Kidney (tissue), 14 donors: Measurements from ENCODE around the gene NYAP2. TPM values are rescaled to one million over a fixed set of nuclear protein-coding genes. Genes with fewer than 3 reads are reported as not detected.

Source experiments
- DNase-seq, 5 donors: peaks; one replicate each; pipeline ENCODE4 v3.0.0-alpha.2; 2013 to 2020
- FAIRE-seq: peaks from 2 replicates; lab custom pipeline; 2012; peaks lifted over from hg19 to GRCh38; lab: Jason Lieb, UNC
- H3K27ac ChIP-seq, 2 donors: one replicate each; pipeline ENCODE4 v1.7.0; 2013; ENCODE audit warnings: low read depth in 2 of 2, low read length in 2 of 2, inconsistent platforms in 1 of 2
- H3K27me3 ChIP-seq: one replicate; pipeline ENCODE4 v1.7.1; 2013; ENCODE audit warnings: low read length, inconsistent platforms; ENCODE audit not compliant: control insufficient read depth, insufficient read depth
- H3K36me3 ChIP-seq, 3 donors: one replicate each; pipeline versions ENCODE4 v1.7.0 to v1.7.1; 2013; ENCODE audit warnings: low read length in 3 of 3, control low read depth in 1 of 3, inconsistent platforms in 1 of 3; ENCODE audit not compliant: insufficient read depth in 3 of 3, control insufficient read depth in 2 of 3
- H3K4me1 ChIP-seq, 3 donors: one replicate each; pipeline versions ENCODE4 v1.7.0 to v1.7.1; 2013; ENCODE audit warnings: low read length in 3 of 3, inconsistent platforms in 1 of 3, low read depth in 1 of 3; ENCODE audit not compliant: control insufficient read depth in 2 of 3, insufficient read depth in 2 of 3
- H3K4me3 ChIP-seq, 3 donors: one replicate each; pipeline versions ENCODE4 v1.7.0 to v1.8.1; 2013; ENCODE audit warnings: low read length in 3 of 3, control low read depth in 1 of 3, inconsistent platforms in 1 of 3
- H3K9ac ChIP-seq, 3 donors: one replicate each; pipeline versions ENCODE4 v1.7.0 to v1.7.1; 2013; ENCODE audit warnings: low read length in 3 of 3, control low read depth in 1 of 3, inconsistent platforms in 1 of 3
- H3K9me3 ChIP-seq, 3 donors: one replicate each; pipeline versions ENCODE4 v1.7.0 to v1.7.1; 2013; ENCODE audit warnings: low read length in 3 of 3, control low read depth in 1 of 3, inconsistent platforms in 1 of 3; ENCODE audit not compliant: control insufficient read depth in 2 of 3, insufficient read depth in 1 of 3
- CTCF ChIP-seq: IDR thresholded peaks from 3 replicates; pipeline ENCODE4 v1.5.1; 2012; ENCODE audit warnings: mild to moderate bottlenecking, moderate library complexity, borderline replicate concordance; ENCODE audit not compliant: insufficient read depth; ENCODE audit errors: extremely low read depth
- intact Hi-C: fragments of 100-400 bp; cut with DNase I; formaldehyde crosslinking; loops from one replicate; pipeline ENCODE4 v1.11.1; 2022
- polyA plus RNA-seq: library from polyadenylated mRNA; stranded (reverse); fragments of 350-450 nt; fragmentation: Illumina TruSeq; extraction: RNeasy Lipid Tissue Mini Kit (QIAGEN cat#74804); gene quantifications from one replicate; pipeline ENCODE4 v1.2.3, GENCODE V29; 2014; ENCODE audit warnings: low read depth, low replicate concordance; ENCODE audit not compliant: insufficient read depth
- total RNA-seq: library from RNA; stranded (reverse); fragmentation: NEBNext Ultra II Directional; extraction: Animal tissue kit (Norgen Biotek cat#: 25700); gene quantifications from one replicate; pipeline ENCODE4 v1.2.1, GENCODE V29; 2021
- donor health status: control.
- donor health status: control.
- donor health status: control.
- donor health status: control.
- donor health status: control.
- donor health status: DM: yes; HTN: yes; CAD: no.
- donor health status: Normal renal cell carcinoma (clear cell type).

NYAP2 gene
- total and polyA plus RNA-seq, 2 donors from 2014 or later: 0.66 TPM; not detected in 1

GRCh38 chr2:225534037-225534436 lies 134.5 kb downstream of the NYAP2 start:
- no peak for FAIRE-seq

GRCh38 chr2:225534697-225535096 lies 135.2 kb downstream of the NYAP2 start:
- H3K9ac ChIP-seq: no peak overlapping the region
- H3K4me1 ChIP-seq: no peaks in the 10 kb centered on the region
- no peak overlapping the region for H3K27ac ChIP-seq
- no peak overlapping the region for H3K4me3 ChIP-seq
- intact Hi-C loops: no loop called here
- no peak for TF ChIP-seq CTCF
- no peaks in the 10 kb centered on the region for H3K9me3 ChIP-seq
- DNase-seq: no peak
- no peak for FAIRE-seq
- H3K36me3 ChIP-seq: no peaks in the 10 kb centered on the region
- no peaks in the 10 kb centered on the region for H3K27me3 ChIP-seq

More at GRCh38 chr2:225534037-225534436, 134.5 kb downstream of the NYAP2 start:
- Histone ChIP-seq H3K4me1 (no peaks in the 10 kb centered on the region), H3K36me3 (no peaks in the 10 kb centered on the region), H3K27ac (no peak overlapping the region), H3K9ac (no peak overlapping the region), H3K4me3 (no peak overlapping the region), H3K27me3 (no peaks in the 10 kb centered on the region), H3K9me3 (no peaks in the 10 kb centered on the region)
- intact Hi-C loops: no loop called here
- TF ChIP-seq CTCF: no peak
- DNase-seq: peak in 1 of 5 donors; percentile 15

- FAIRE-seq (no peak), DNase-seq (no peak)
- no peaks in the 10 kb centered on the region for H3K36me3 ChIP-seq
- H3K9me3 ChIP-seq: peaks cover 0 to 2% (median 0%) of the 10 kb centered on the region in 3 donors
- H3K27me3 ChIP-seq: no peaks in the 10 kb centered on the region
- no peak overlapping the region for H3K4me3 ChIP-seq
- intact Hi-C loops: no loop called here
- H3K4me1 ChIP-seq: no peaks in the 10 kb centered on the region
- H3K9ac ChIP-seq: no peak overlapping the region
- TF ChIP-seq CTCF: no peak
- no peak overlapping the region for H3K27ac ChIP-seq
These were observed 136.5 kb downstream of the NYAP2 start for GRCh38 chr2:225536036-225536435.

GRCh38 chr2:225543626-225544025 lies 144.1 kb downstream of the NYAP2 start:
- Histone ChIP-seq H3K4me3 (no peak overlapping the region), H3K4me1 (no peaks in the 10 kb centered on the region), H3K9me3 (peaks cover 0 to 2% (median 0%) of the 10 kb centered on the region in 3 donors), H3K27ac (no peak overlapping the region), H3K27me3 (no peaks in the 10 kb centered on the region), H3K9ac (no peak overlapping the region), H3K36me3 (no peaks in the 10 kb centered on the region)
- intact Hi-C loops: no loop called here
- DNase-seq (no peak), FAIRE-seq (no peak)
- TF ChIP-seq CTCF: no peak
